ENCODE measurements around the gene IL24.

The IL24 gene

GRCh38 chr1:206931709-206932108, 34.5 kb downstream of the IL24 start:
- H3K9ac ChIP-seq (ENCODE audit: low read length in 5 of 5), result no peak overlapping the region

GRCh38 chr1:206932177-206932576, 34.9 kb downstream of the IL24 start:
- Histone ChIP-seq H3K4me3 (ENCODE audit: low read depth in 1 of 5, low read length in 5 of 5) (no peak overlapping the region), H3K9me3 (ENCODE audit: control insufficient read depth in 5 of 5, low read length in 5 of 5) (no peaks in the 10 kb centered on the region), H3K27ac (ENCODE audit: low read depth, low read length) (no peak overlapping the region), H3K36me3 (ENCODE audit: control insufficient read depth in 5 of 5, insufficient read depth in 5 of 5, low read length in 5 of 5) (no peaks in the 10 kb centered on the region), H3K9ac (ENCODE audit: low read length in 5 of 5) (no peak overlapping the region), H3K27me3 (ENCODE audit: control insufficient read depth in 5 of 5, insufficient read depth in 4 of 5, low read length in 5 of 5) (peaks cover 0 to 2% (median 0%) of the 10 kb centered on the region in 5 donors), H3K4me1 (ENCODE audit: control insufficient read depth in 5 of 5, insufficient read depth in 5 of 5, low read length in 5 of 5) (peaks cover 0 to 8% (median 0%) of the 10 kb centered on the region in 5 donors)

More at GRCh38 chr1:206931709-206932108, 34.5 kb downstream of the IL24 start:
- Histone ChIP-seq H3K27me3 (ENCODE audit: control insufficient read depth in 5 of 5, insufficient read depth in 4 of 5, low read length in 5 of 5) (peaks cover 0 to 2% (median 0%) of the 10 kb centered on the region in 5 donors), H3K27ac (ENCODE audit: low read depth, low read length) (no peak overlapping the region), H3K9me3 (ENCODE audit: control insufficient read depth in 5 of 5, low read length in 5 of 5) (no peaks in the 10 kb centered on the region), H3K36me3 (ENCODE audit: control insufficient read depth in 5 of 5, insufficient read depth in 5 of 5, low read length in 5 of 5) (no peaks in the 10 kb centered on the region), H3K4me1 (ENCODE audit: control insufficient read depth in 5 of 5, insufficient read depth in 5 of 5, low read length in 5 of 5) (peaks cover 0 to 8% (median 0%) of the 10 kb centered on the region in 5 donors), H3K4me3 (ENCODE audit: low read depth in 1 of 5, low read length in 5 of 5) (no peak overlapping the region)

- Histone ChIP-seq H3K36me3 (ENCODE audit: control insufficient read depth in 5 of 5, insufficient read depth in 5 of 5, low read length in 5 of 5) (no peaks in the 10 kb centered on the region), H3K9ac (ENCODE audit: low read length in 5 of 5) (no peak overlapping the region), H3K27me3 (ENCODE audit: control insufficient read depth in 5 of 5, insufficient read depth in 4 of 5, low read length in 5 of 5) (peaks cover 0 to 7% (median 0%) of the 10 kb centered on the region in 5 donors), H3K9me3 (ENCODE audit: control insufficient read depth in 5 of 5, low read length in 5 of 5) (no peaks in the 10 kb centered on the region), H3K4me3 (ENCODE audit: low read depth in 1 of 5, low read length in 5 of 5) (no peak overlapping the region), H3K4me1 (ENCODE audit: control insufficient read depth in 5 of 5, insufficient read depth in 5 of 5, low read length in 5 of 5) (peaks cover 0 to 8% (median 0%) of the 10 kb centered on the region in 5 donors), H3K27ac (ENCODE audit: low read depth, low read length) (no peak overlapping the region)
Measured at GRCh38 chr1:206933333-206933945, 36.2 kb downstream of the IL24 start.

- H3K9ac ChIP-seq (ENCODE audit: low read length in 5 of 5), result no peak overlapping the region
Measured at GRCh38 chr1:206935491-206936067, 38.3 kb downstream of the IL24 start.

GRCh38 chr1:206937425-206937824, 40.2 kb downstream of the IL24 start:
- Histone ChIP-seq H3K9ac (ENCODE audit: low read length in 5 of 5) (no peak overlapping the region), H3K36me3 (ENCODE audit: control insufficient read depth in 5 of 5, insufficient read depth in 5 of 5, low read length in 5 of 5) (no peaks in the 10 kb centered on the region), H3K4me3 (ENCODE audit: low read depth in 1 of 5, low read length in 5 of 5) (no peak overlapping the region), H3K9me3 (ENCODE audit: control insufficient read depth in 5 of 5, low read length in 5 of 5) (no peaks in the 10 kb centered on the region), H3K27ac (ENCODE audit: low read depth, low read length) (no peak overlapping the region), H3K4me1 (ENCODE audit: control insufficient read depth in 5 of 5, insufficient read depth in 5 of 5, low read length in 5 of 5) (no peaks in the 10 kb centered on the region), H3K27me3 (ENCODE audit: control insufficient read depth in 5 of 5, insufficient read depth in 4 of 5, low read length in 5 of 5) (peaks cover 0 to 7% (median 0%) of the 10 kb centered on the region in 5 donors)

More at GRCh38 chr1:206935491-206936067, 38.3 kb downstream of the IL24 start:
- H3K4me3 ChIP-seq (ENCODE audit: low read depth in 1 of 5, low read length in 5 of 5), result no peak overlapping the region
- H3K4me1 ChIP-seq (ENCODE audit: control insufficient read depth in 5 of 5, insufficient read depth in 5 of 5, low read length in 5 of 5), result no peaks in the 10 kb centered on the region
- peaks cover 0 to 7% (median 0%) of the 10 kb centered on the region in 5 donors for H3K27me3 ChIP-seq (ENCODE audit: control insufficient read depth in 5 of 5, insufficient read depth in 4 of 5, low read length in 5 of 5)
- no peak overlapping the region for H3K27ac ChIP-seq (ENCODE audit: low read depth, low read length)
- H3K9me3 ChIP-seq (ENCODE audit: control insufficient read depth in 5 of 5, low read length in 5 of 5), result no peaks in the 10 kb centered on the region
- H3K36me3 ChIP-seq (ENCODE audit: control insufficient read depth in 5 of 5, insufficient read depth in 5 of 5, low read length in 5 of 5), result no peaks in the 10 kb centered on the region

- Histone ChIP-seq H3K27ac (ENCODE audit: low read depth, low read length) (no peak overlapping the region), H3K4me3 (ENCODE audit: low read depth in 1 of 5, low read length in 5 of 5) (no peak overlapping the region), H3K9me3 (ENCODE audit: control insufficient read depth in 5 of 5, low read length in 5 of 5) (no peaks in the 10 kb centered on the region), H3K9ac (ENCODE audit: low read length in 5 of 5) (no peak overlapping the region), H3K36me3 (ENCODE audit: control insufficient read depth in 5 of 5, insufficient read depth in 5 of 5, low read length in 5 of 5) (no peaks in the 10 kb centered on the region), H3K27me3 (ENCODE audit: control insufficient read depth in 5 of 5, insufficient read depth in 4 of 5, low read length in 5 of 5) (peaks cover 0 to 13% (median 3%) of the 10 kb centered on the region in 5 donors), H3K4me1 (ENCODE audit: control insufficient read depth in 5 of 5, insufficient read depth in 5 of 5, low read length in 5 of 5) (no peaks in the 10 kb centered on the region)
Measured at GRCh38 chr1:206939131-206939530, 41.9 kb downstream of the IL24 start.

- Histone ChIP-seq H3K27ac (ENCODE audit: low read depth, low read length) (no peak overlapping the region), H3K9me3 (ENCODE audit: control insufficient read depth in 5 of 5, low read length in 5 of 5) (no peaks in the 10 kb centered on the region), H3K9ac (ENCODE audit: low read length in 5 of 5) (no peak overlapping the region), H3K27me3 (ENCODE audit: control insufficient read depth in 5 of 5, insufficient read depth in 4 of 5, low read length in 5 of 5) (peaks cover 0 to 14% (median 3%) of the 10 kb centered on the region in 5 donors), H3K36me3 (ENCODE audit: control insufficient read depth in 5 of 5, insufficient read depth in 5 of 5, low read length in 5 of 5) (no peaks in the 10 kb centered on the region), H3K4me3 (ENCODE audit: low read depth in 1 of 5, low read length in 5 of 5) (no peak overlapping the region), H3K4me1 (ENCODE audit: control insufficient read depth in 5 of 5, insufficient read depth in 5 of 5, low read length in 5 of 5) (no peaks in the 10 kb centered on the region)
Measured at GRCh38 chr1:206939841-206940587, 42.8 kb downstream of the IL24 start.

GRCh38 chr1:206940588-206940936, 43.3 kb downstream of the IL24 start:
- Histone ChIP-seq H3K36me3 (ENCODE audit: control insufficient read depth in 5 of 5, insufficient read depth in 5 of 5, low read length in 5 of 5) (no peaks in the 10 kb centered on the region), H3K9me3 (ENCODE audit: control insufficient read depth in 5 of 5, low read length in 5 of 5) (no peaks in the 10 kb centered on the region), H3K27me3 (ENCODE audit: control insufficient read depth in 5 of 5, insufficient read depth in 4 of 5, low read length in 5 of 5) (peaks cover 0 to 15% (median 4%) of the 10 kb centered on the region in 5 donors), H3K4me1 (ENCODE audit: control insufficient read depth in 5 of 5, insufficient read depth in 5 of 5, low read length in 5 of 5) (no peaks in the 10 kb centered on the region), H3K9ac (ENCODE audit: low read length in 5 of 5) (no peak overlapping the region), H3K4me3 (ENCODE audit: low read depth in 1 of 5, low read length in 5 of 5) (no peak overlapping the region), H3K27ac (ENCODE audit: low read depth, low read length) (no peak overlapping the region)

- peaks cover 3 to 18% (median 10%) of the 10 kb centered on the region in 5 donors for H3K27me3 ChIP-seq (ENCODE audit: control insufficient read depth in 5 of 5, insufficient read depth in 4 of 5, low read length in 5 of 5)
- H3K9me3 ChIP-seq (ENCODE audit: control insufficient read depth in 5 of 5, low read length in 5 of 5), result no peaks in the 10 kb centered on the region
- no peak overlapping the region for H3K27ac ChIP-seq (ENCODE audit: low read depth, low read length)
- no peaks in the 10 kb centered on the region for H3K4me1 ChIP-seq (ENCODE audit: control insufficient read depth in 5 of 5, insufficient read depth in 5 of 5, low read length in 5 of 5)
- H3K4me3 ChIP-seq (ENCODE audit: low read depth in 1 of 5, low read length in 5 of 5), result no peak overlapping the region
- H3K36me3 ChIP-seq (ENCODE audit: control insufficient read depth in 5 of 5, insufficient read depth in 5 of 5, low read length in 5 of 5), result no peaks in the 10 kb centered on the region
- H3K9ac ChIP-seq (ENCODE audit: low read length in 5 of 5), result no peak overlapping the region
Measured at GRCh38 chr1:206941766-206942418, 44.6 kb downstream of the IL24 start.

Measured in subcutaneous abdominal adipose tissue (tissue), 5 donors.